Esophagus muscularis mucosa (tissue), 3 donors: Measurements from ENCODE around the gene LYZL1.

ENCODE experiments used
- POLR2A ChIP-seq: fragments of 450-650 bp; IDR thresholded peaks from one replicate; pipeline ENCODE4 v1.6.1; 2017; ENCODE audit warnings: antibody characterized with exemption, moderate library complexity, mild to moderate bottlenecking, low read depth
- TF ChIP-seq, protein P1 (sequence below), 3 experiments: fragments of 200-600 bp in 2 of 3; fragments of 450-650 bp in 1 of 3; sonication (generic) in 2 of 3; IDR thresholded peaks; one replicate each; pipeline ENCODE4 v1.5.1; 2017 to 2019; ENCODE audit warnings: antibody characterized with exemption in 3 of 3, mild to moderate bottlenecking in 2 of 3, moderate library complexity in 1 of 3

DNA sequence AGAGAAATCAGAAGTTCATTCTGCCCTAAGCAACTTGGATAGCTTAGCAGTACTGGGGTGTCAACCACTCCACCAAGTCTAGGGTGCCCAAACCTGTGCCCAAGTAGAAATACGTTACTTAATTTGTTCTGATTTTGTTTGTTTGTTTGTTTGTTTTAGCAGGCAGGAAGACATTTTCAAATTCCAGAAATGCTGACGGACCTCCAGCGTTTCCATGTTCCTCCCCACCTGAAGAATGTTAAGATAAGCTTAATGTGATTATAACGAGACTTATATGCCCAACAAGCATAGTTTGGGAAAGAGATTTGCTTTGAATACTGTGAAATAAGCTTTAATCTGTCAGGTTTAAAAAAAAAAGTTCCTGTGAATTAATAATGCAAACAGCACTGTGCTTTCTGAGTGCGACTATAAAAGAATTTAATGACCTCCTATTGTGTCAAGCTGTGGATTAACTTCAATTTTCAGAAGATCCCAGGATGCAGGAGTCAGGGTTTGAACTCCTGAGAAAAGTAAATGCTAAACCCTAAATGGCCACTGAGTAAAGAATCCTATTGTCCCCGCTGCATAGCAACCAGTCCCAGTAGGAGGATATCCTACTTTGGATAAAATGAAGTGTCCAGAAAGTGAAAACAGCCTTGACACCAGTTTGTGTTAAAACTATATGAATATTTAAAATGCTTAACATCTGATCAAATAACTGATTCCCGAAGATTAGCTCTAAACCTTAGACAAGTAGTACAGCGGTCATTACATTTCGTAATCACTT lies 56.5 kb downstream of the LYZL1 start:
- TF ChIP-seq, protein P1, sequence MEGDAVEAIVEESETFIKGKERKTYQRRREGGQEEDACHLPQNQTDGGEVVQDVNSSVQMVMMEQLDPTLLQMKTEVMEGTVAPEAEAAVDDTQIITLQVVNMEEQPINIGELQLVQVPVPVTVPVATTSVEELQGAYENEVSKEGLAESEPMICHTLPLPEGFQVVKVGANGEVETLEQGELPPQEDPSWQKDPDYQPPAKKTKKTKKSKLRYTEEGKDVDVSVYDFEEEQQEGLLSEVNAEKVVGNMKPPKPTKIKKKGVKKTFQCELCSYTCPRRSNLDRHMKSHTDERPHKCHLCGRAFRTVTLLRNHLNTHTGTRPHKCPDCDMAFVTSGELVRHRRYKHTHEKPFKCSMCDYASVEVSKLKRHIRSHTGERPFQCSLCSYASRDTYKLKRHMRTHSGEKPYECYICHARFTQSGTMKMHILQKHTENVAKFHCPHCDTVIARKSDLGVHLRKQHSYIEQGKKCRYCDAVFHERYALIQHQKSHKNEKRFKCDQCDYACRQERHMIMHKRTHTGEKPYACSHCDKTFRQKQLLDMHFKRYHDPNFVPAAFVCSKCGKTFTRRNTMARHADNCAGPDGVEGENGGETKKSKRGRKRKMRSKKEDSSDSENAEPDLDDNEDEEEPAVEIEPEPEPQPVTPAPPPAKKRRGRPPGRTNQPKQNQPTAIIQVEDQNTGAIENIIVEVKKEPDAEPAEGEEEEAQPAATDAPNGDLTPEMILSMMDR (IDR thresholded peaks at IDR 0.05): no peak
- TF ChIP-seq POLR2A: no peak
